Common myeloid progenitor, CD34-positive (primary cell): ENCODE measurements around the gene MDM4.

ENCODE experiments used
- CTCF ChIA-PET: fragments of 350-600 bp; sonication (Branson Sonifier 250); formaldehyde crosslinking; loops from one replicate; lab custom pipeline; 2021; ENCODE audit warnings: antibody characterized with exemption; lab: Charles Lee
- POLR2A ChIA-PET: fragments of 350-600 bp; sonication (Branson Sonifier 250); formaldehyde crosslinking; loops from one replicate; lab custom pipeline; 2021; ENCODE audit warnings: antibody characterized with exemption; lab: Charles Lee
- DNase-seq, 3 donors: peaks; one replicate each; pipeline versions ENCODE4 v3.0.0 to v3.0.0-alpha.2; 2013
- H3K27ac ChIP-seq, 2 experiments: 1 replicate in 1 of 2; 2 replicates in 1 of 2; pipeline ENCODE4 v1.7.0; 2013; ENCODE audit warnings: inconsistent platforms in 2 of 2, low read length in 2 of 2, mild to moderate bottlenecking in 2 of 2, low read depth in 1 of 2, moderate library complexity in 1 of 2; ENCODE audit not compliant: severe bottlenecking in 2 of 2, insufficient read depth in 1 of 2, poor library complexity in 1 of 2
- H3K27me3 ChIP-seq, 5 experiments: replicated peaks in 2 of 5; 1 replicate in 3 of 5; 2 replicates in 2 of 5; pipeline versions ENCODE4 v1.6.1 to v1.7.0; 2013; ENCODE audit warnings: low read length in 4 of 5, mild to moderate bottlenecking in 2 of 5, moderate library complexity in 2 of 5, inconsistent platforms in 1 of 5; ENCODE audit not compliant: insufficient read depth in 5 of 5, control insufficient read depth in 4 of 5
- H3K36me3 ChIP-seq, 4 experiments: 1 replicate in 2 of 4; 2 replicates in 2 of 4; pipeline versions ENCODE4 v1.6.1 to v1.7.0; 2013; ENCODE audit warnings: low read length in 3 of 4, control low read depth in 1 of 4, mild to moderate bottlenecking in 1 of 4; ENCODE audit not compliant: control insufficient read depth in 4 of 4, insufficient read depth in 4 of 4
- H3K4me1 ChIP-seq, 4 experiments: 1 replicate in 3 of 4; 2 replicates in 1 of 4; pipeline versions ENCODE4 v1.6.1 to v1.7.1; 2013; ENCODE audit warnings: low read length in 3 of 4, mild to moderate bottlenecking in 3 of 4, control low read depth in 1 of 4, inconsistent platforms in 1 of 4, moderate library complexity in 1 of 4; ENCODE audit not compliant: control insufficient read depth in 4 of 4, insufficient read depth in 4 of 4; ENCODE audit errors: control extremely low read depth in 1 of 4
- H3K4me3 ChIP-seq, 7 experiments: 1 replicate in 4 of 7; 2 replicates in 3 of 7; pipeline versions ENCODE4 v1.5.1 to v1.7.0; 2013; ENCODE audit warnings: mild to moderate bottlenecking in 7 of 7, low read length in 6 of 7, moderate library complexity in 6 of 7, inconsistent platforms in 2 of 7, low read depth in 2 of 7, control low read depth in 1 of 7; ENCODE audit not compliant: insufficient read depth in 4 of 7, control insufficient read depth in 1 of 7; ENCODE audit errors: extremely low read depth in 1 of 7
- H3K9me3 ChIP-seq, 5 experiments: 1 replicate in 4 of 5; 2 replicates in 1 of 5; pipeline versions ENCODE4 v1.6.1 to v1.7.1; 2013; ENCODE audit warnings: low read length in 4 of 5, mild to moderate bottlenecking in 2 of 5, inconsistent platforms in 1 of 5, low read depth in 1 of 5, moderate library complexity in 1 of 5; ENCODE audit not compliant: control insufficient read depth in 4 of 5, insufficient read depth in 2 of 5; ENCODE audit errors: control extremely low read depth in 1 of 5
- WGBS: methylation state at CpG from one replicate; pipeline ENCODE4 v1.1.5; 2013; ENCODE audit not compliant: insufficient coverage; 5-methylcytosine and 5-hydroxymethylcytosine counted together

The MDM4 gene

DNA sequence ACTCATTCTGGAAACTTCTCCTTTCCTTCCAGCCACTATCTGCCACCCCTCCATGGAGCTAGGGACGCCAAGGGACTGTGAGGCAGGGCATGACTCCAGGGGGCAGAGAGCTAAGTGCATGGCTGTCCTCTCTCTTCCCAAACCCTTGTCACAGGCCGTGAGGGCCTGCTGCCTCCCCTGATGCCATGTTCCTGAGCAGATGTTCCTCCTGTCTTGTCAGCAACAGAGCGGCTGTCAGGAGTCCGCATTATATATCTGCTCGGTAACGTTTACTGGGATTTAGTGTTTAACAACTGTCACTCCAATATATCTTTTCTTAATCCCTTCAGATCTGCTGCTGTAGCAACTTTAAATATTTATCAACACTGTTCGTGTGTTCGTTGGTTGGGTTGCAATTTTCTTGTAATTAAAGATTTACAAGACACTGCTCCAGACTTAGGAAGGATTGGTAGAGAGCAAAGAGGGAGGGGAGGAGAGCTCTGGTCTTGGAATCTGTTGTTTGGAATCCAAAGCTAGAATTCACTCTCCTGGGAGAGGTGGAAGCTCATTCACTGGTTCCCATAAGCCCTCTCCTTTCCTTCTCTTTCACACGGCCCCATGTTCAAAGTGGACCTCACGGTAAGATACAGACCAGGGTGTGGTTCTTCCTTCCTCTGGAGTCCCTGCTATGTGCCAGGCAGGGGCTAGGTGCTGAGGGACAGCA, 76.2 kb downstream of the MDM4 start:
- Histone ChIP-seq H3K4me3 (no peak overlapping the region), H3K27me3 (no peaks in the 10 kb centered on the region), H3K9me3 (no peaks in the 10 kb centered on the region), H3K36me3 (no peaks in the 10 kb centered on the region), H3K27ac (no peak overlapping the region), H3K4me1 (no peaks in the 10 kb centered on the region)
- 89% methylated on average over 8 of the region's 10 CpGs for whole genome bisulfite sequencing
- DNase-seq, result no peak
- POLR2A ChIA-PET, result interaction anchor here (0.6 kb wide), 1 partner anchor 1029 kb away, joined by 3 read pairs; no protein-coding TSS in a partner anchor
- CTCF ChIA-PET, result interaction anchor here (0.5 to 0.7 kb wide), 2 partner anchors 40 to 267 kb away, joined by 4 read pairs; no protein-coding TSS in a partner anchor

DNA sequence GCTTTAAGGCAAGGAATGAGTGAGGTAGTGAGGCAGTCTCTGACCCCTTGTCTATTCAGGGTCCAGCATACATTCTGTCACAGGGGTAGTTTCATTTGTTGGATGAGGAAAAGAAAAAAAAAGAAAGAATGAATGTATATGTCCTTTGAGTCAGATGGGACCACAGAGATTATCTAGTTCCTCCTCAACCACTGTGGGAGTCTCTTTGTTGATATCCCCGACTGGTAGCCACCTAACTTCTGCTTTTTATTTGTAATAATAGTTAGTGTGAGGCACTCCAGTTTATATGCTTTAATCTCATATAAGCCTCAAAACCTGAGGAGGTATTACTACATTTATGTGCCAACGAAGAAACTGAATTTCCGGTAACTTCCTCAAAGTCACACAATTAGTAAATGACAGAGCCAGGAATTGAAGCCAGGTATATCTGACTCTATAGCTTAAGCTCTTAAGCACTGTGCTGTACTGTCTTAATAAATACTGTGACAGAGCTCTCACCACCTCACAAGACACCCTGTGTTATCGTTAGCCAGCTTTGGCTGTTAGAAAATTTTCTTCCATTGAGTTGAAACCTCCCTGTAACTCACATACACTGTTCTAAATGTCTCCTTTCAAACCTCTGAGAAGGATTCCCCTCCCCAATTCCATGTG, 82.2 kb downstream of the MDM4 start:
- ChIA-PET CTCF (interaction anchor here (1.5 kb wide), 1 partner anchor 10 kb away, joined by 4 read pairs; no protein-coding TSS in a partner anchor), POLR2A (interaction anchor here (0.6 kb wide), 1 partner anchor 260 kb away, joined by 4 read pairs; no protein-coding TSS in a partner anchor)
- no peaks in the 10 kb centered on the region for H3K27me3 ChIP-seq
- H3K4me1 ChIP-seq, result peaks cover 0 to 7% (median 5%) of the 10 kb centered on the region in 4 experiments
- WGBS, result 65% methylated on average over 3 of the region's 4 CpGs
- no peaks in the 10 kb centered on the region for H3K36me3 ChIP-seq
- no peak overlapping the region for H3K27ac ChIP-seq
- DNase-seq, result peak; percentile 36 to 84 (median 80)
- H3K4me3 ChIP-seq, result no peak overlapping the region
- H3K9me3 ChIP-seq, result no peaks in the 10 kb centered on the region

DNA sequence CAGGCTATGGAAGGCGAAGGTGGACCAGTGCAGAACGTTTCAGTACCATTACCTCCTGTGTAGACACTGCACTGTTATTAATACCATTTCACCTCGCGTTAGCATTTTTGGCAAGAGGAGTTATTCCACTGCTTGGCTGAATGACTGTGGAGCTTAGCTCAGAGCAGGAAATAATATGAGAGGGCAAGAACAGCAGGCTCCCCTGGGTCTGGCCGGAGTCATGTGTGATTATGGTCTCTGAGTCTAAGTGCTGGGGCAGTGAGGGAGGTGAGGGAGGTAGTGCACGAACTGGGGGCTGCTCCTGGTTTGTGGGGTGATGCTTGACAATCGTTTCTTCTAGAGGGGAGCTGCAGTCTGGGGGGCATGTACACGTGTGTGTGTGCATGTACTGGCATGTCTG, 82.9 kb downstream of the MDM4 start:
- no peak overlapping the region for H3K4me3 ChIP-seq
- H3K4me1 ChIP-seq, result peaks cover 0 to 7% (median 5%) of the 10 kb centered on the region in 4 experiments
- H3K27ac ChIP-seq, result no peak overlapping the region
- WGBS, result 95% methylated on average over 4 of the region's 8 CpGs
- DNase-seq, result no peak
- no peaks in the 10 kb centered on the region for H3K36me3 ChIP-seq
- CTCF ChIA-PET, result interaction anchor here (1.5 kb wide), 1 partner anchor 11 kb away, joined by 5 read pairs; no protein-coding TSS in a partner anchor
- no peaks in the 10 kb centered on the region for H3K9me3 ChIP-seq
- POLR2A ChIA-PET, result interaction anchor here (0.6 kb wide), 1 partner anchor 259 kb away, joined by 4 read pairs; no protein-coding TSS in a partner anchor
- no peaks in the 10 kb centered on the region for H3K27me3 ChIP-seq

DNA sequence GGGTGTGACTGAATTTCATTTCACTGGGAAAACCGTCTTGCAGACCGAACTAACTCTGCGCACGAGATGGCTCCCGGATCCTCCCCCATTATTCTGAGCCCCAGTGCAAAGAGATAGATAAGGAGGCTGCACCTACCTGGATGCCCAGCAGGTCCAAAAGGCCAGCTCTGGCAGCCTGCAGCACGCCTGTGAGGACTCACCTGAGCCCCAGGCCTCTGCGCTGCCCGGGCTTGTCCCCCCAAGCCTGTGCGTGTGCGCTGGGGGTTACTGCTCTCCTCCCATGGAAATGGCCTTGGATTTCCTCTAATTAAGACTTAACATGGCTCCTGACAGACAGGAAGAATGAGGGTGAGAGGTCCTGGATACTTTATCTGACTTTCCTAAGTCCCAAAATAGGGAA, 83.4 kb downstream of the MDM4 start:
- H3K27ac ChIP-seq, result no peak overlapping the region
- no peaks in the 10 kb centered on the region for H3K36me3 ChIP-seq
- POLR2A ChIA-PET, result no interaction called here
- peaks cover 0 to 7% (median 5%) of the 10 kb centered on the region in 4 experiments for H3K4me1 ChIP-seq
- DNase-seq, result no peak
- H3K4me3 ChIP-seq, result no peak overlapping the region
- CTCF ChIA-PET, result interaction anchor here (0.6 to 1.5 kb wide), 2 partner anchors 10 to 737 kb away, joined by 3 to 5 read pairs; no protein-coding TSS in a partner anchor
- WGBS, result 95% methylated on average over 9 of the region's 10 CpGs
- H3K27me3 ChIP-seq, result no peaks in the 10 kb centered on the region
- H3K9me3 ChIP-seq, result no peaks in the 10 kb centered on the region

DNA sequence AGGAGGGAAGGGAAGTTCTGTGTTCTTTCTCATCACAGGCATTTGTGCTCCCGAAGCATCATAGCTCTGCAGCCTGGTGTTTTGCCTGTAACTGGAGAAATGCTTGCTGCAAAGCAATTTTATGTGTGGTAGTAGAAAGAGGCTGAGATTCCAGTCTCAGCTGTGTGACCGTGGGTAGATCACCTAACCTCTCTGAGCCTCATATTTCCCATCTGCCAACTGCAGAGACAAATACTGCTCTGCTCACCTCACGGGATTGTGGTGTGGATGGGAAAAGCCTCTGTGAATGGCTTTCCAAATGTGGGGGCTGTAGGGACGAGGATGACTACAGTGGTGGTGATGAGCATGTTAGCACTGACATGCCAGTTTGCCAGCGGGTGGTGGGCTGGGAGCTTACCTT, 84.0 kb downstream of the MDM4 start:
- ChIA-PET POLR2A (no interaction called here), CTCF (interaction anchor here (0.6 to 1.5 kb wide), 2 partner anchors 10 to 736 kb away, joined by 3 to 5 read pairs; no protein-coding TSS in a partner anchor)
- Histone ChIP-seq H3K27ac (no peak overlapping the region), H3K4me1 (peaks cover 0 to 7% (median 5%) of the 10 kb centered on the region in 4 experiments), H3K4me3 (no peak overlapping the region), H3K27me3 (no peaks in the 10 kb centered on the region), H3K9me3 (no peaks in the 10 kb centered on the region), H3K36me3 (no peaks in the 10 kb centered on the region)
- 94% methylated on average over 3 of the region's 5 CpGs for WGBS
- no peak for DNase-seq

DNA sequence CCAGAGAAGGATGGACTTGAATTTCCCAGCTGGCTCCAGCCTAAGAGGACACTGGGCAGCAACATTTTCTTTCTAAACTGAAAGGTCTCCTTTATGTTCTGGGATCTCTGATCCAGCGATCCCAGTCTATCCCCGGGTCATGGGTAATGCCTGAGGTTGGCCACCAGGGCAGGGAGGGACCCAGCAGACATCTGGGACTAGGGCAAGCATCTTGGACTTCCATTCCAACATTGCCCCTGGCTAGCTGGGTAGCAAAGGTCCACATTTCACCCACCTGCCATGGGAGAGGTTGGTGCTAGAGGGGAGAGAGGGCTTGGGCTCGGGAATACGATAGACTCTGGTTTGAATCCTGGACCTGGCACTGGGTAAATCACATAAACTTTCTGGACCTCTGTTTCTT, 84.8 kb downstream of the MDM4 start:
- no peak overlapping the region for H3K4me3 ChIP-seq
- CTCF ChIA-PET, result interaction anchor here (1.6 kb wide), 1 partner anchor 206 kb away, joined by 3 read pairs; no protein-coding TSS in a partner anchor
- peaks cover 0 to 7% (median 5%) of the 10 kb centered on the region in 4 experiments for H3K4me1 ChIP-seq
- DNase-seq, result no peak
- H3K27me3 ChIP-seq, result peaks cover 0 to 3% (median 2%) of the 10 kb centered on the region in 5 experiments
- POLR2A ChIA-PET, result no interaction called here
- 97% methylated on average over 4 of the region's 4 CpGs for WGBS
- H3K27ac ChIP-seq, result no peak overlapping the region
- H3K9me3 ChIP-seq, result no peaks in the 10 kb centered on the region
- H3K36me3 ChIP-seq, result no peaks in the 10 kb centered on the region
